Esophagus muscularis mucosa (tissue), 4 donors: ENCODE measurements around the gene TGFBI.

Source experiments
- EP300 ChIP-seq: sonication (generic); formaldehyde crosslinking; IDR thresholded peaks from one replicate; pipeline ENCODE4 v1.6.1; 2017; ENCODE audit warnings: antibody characterized with exemption
- POLR2A ChIP-seq: fragments of 450-650 bp; IDR thresholded peaks from one replicate; pipeline ENCODE4 v1.6.1; 2017; ENCODE audit warnings: antibody characterized with exemption, moderate library complexity, mild to moderate bottlenecking, low read depth
- POLR2AphosphoS5 ChIP-seq, 2 donors: sonication (generic); formaldehyde crosslinking; IDR thresholded peaks; one replicate each; pipeline ENCODE4 v1.6.1; 2017; ENCODE audit warnings: antibody characterized with exemption in 2 of 2
- TF ChIP-seq, protein P1 (sequence below), 3 experiments: fragments of 200-600 bp in 2 of 3; fragments of 450-650 bp in 1 of 3; sonication (generic) in 2 of 3; IDR thresholded peaks; one replicate each; pipeline ENCODE4 v1.5.1; 2017 to 2019; ENCODE audit warnings: antibody characterized with exemption in 3 of 3, mild to moderate bottlenecking in 2 of 3, moderate library complexity in 1 of 3

DNA sequence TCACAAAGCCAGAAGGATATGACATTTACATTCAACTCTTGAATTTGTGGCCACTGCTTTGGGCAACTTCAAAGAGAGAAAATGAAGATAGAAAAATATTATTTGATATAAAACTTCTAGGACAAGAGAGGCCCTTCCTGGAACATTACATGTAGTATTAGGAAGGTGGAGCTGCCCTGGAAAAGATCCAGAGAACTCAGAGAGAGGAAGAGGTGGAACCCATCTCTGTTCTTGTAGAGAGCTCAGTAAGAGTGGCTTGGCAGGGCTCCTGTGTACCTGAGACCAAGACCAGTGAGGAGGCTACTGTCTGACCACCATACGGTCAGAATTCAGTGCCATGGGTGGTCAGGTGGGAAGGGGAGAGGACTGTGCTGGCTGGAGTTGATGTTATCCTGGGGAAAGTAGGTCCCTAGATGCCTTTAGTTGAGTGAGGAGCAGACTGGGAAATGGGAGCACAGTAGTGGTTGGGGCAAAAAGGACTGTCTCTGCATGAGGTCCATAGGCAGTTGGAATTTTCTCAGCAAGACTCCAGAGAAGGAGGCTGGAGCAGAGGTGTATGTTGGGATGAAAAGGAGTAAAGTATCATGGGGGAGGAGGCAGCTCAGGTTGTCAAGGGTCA is 7.6 kb downstream of the TGFBI start:
- TF ChIP-seq, protein P1, sequence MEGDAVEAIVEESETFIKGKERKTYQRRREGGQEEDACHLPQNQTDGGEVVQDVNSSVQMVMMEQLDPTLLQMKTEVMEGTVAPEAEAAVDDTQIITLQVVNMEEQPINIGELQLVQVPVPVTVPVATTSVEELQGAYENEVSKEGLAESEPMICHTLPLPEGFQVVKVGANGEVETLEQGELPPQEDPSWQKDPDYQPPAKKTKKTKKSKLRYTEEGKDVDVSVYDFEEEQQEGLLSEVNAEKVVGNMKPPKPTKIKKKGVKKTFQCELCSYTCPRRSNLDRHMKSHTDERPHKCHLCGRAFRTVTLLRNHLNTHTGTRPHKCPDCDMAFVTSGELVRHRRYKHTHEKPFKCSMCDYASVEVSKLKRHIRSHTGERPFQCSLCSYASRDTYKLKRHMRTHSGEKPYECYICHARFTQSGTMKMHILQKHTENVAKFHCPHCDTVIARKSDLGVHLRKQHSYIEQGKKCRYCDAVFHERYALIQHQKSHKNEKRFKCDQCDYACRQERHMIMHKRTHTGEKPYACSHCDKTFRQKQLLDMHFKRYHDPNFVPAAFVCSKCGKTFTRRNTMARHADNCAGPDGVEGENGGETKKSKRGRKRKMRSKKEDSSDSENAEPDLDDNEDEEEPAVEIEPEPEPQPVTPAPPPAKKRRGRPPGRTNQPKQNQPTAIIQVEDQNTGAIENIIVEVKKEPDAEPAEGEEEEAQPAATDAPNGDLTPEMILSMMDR (IDR thresholded peaks at IDR 0.05): no peak
- no peak for TF ChIP-seq POLR2A
- no peak for TF ChIP-seq POLR2AphosphoS5 (IDR thresholded peaks at IDR 0.05)
- TF ChIP-seq EP300: no peak
